ENCODE measurements around the gene ADGRG3.

The ADGRG3 gene

GRCh38 chr16:57682809-57683635, 14.9 kb downstream of the ADGRG3 start:
- DNase-seq, result no peak

- no peak for DNase-seq
Measured at GRCh38 chr16:57683636-57684545, 15.8 kb downstream of the ADGRG3 start.

- no peak for DNase-seq
Measured at GRCh38 chr16:57684626-57685358, 16.7 kb downstream of the ADGRG3 start.

- no peak for DNase-seq
Measured at GRCh38 chr16:57685633-57686032, 17.5 kb downstream of the ADGRG3 start.

- no peak for DNase-seq
Measured at GRCh38 chr16:57686577-57686976, 18.5 kb downstream of the ADGRG3 start.

GRCh38 chr16:57687363-57687929, 19.3 kb downstream of the ADGRG3 start:
- DNase-seq, result no peak

- DNase-seq, result no peak
Measured at GRCh38 chr16:57688487-57688986, 20.4 kb downstream of the ADGRG3 start.

GRCh38 chr16:57688987-57689761, 21.1 kb downstream of the ADGRG3 start:
- no peak for DNase-seq

- no peak for DNase-seq
Measured at GRCh38 chr16:57689762-57690558, 21.9 kb downstream of the ADGRG3 start.

GRCh38 chr16:57690782-57691471, 22.8 kb downstream of the ADGRG3 start:
- DNase-seq, result no peak

- no peak for DNase-seq
Measured at GRCh38 chr16:57692636-57693035, 24.5 kb downstream of the ADGRG3 start.

- no peak for DNase-seq
Measured at GRCh38 chr16:57693550-57693949, 25.4 kb downstream of the ADGRG3 start.

GRCh38 chr16:57694231-57694724, 26.2 kb downstream of the ADGRG3 start:
- no peak for DNase-seq

- no peak for DNase-seq
Measured at GRCh38 chr16:57694725-57695679, 26.9 kb downstream of the ADGRG3 start, which contains the start of gene DRC7. Gene DRC7, plus strand, starts transcription at chr16:57694806. Its CDS starts 3,144 bp downstream, at chr16:57697950.

- no peak for DNase-seq
Measured at GRCh38 chr16:57695680-57696069, 27.6 kb downstream of the ADGRG3 start.

GRCh38 chr16:57696240-57696639, 28.1 kb downstream of the ADGRG3 start:
- DNase-seq, result no peak

GRCh38 chr16:57697896-57698537, 29.9 kb downstream of the ADGRG3 start:
- DNase-seq, result no peak

- no peak for DNase-seq
Measured at GRCh38 chr16:57698812-57699405, 30.8 kb downstream of the ADGRG3 start.

All from activated CD4-positive, alpha-beta T cell treated with anti-CD3 and anti-CD28 coated beads for 1 hour (primary cell).